ENCODE measurements around the gene LTB4R2. TPM values are rescaled to one million over a fixed set of nuclear protein-coding genes. Genes with fewer than 3 reads are reported as not detected.

LTB4R2 gene
- total and polyA plus RNA-seq, 2 donors (not counting 3 experiments of a cell fraction or from before 2014, with no cell fraction given) = 5.5 to 13.1 TPM

GRCh38 chr14:24270537-24271133 is 39.3 kb upstream of the LTB4R2 start:
- FAIRE-seq = no peak
- POLR2A ChIA-PET = interaction anchor here (1.3 to 1.9 kb wide), 2 partner anchors 9 to 28 kb away, joined by 3 to 17 read pairs; partner anchors contain the start of gene TINF2
- no peak for TF ChIP-seq JUN (IDR thresholded peaks at IDR 0.05; ENCODE audit: borderline replicate concordance, insufficient read depth, insufficient read length, low read depth)
- no peak for TF ChIP-seq CTCF (IDR thresholded peaks at IDR 0.05; ENCODE audit: extremely low read depth in 1 of 2, insufficient read depth in 1 of 2, low read depth in 1 of 2, low read length in 2 of 2)
- no peak for TF ChIP-seq GATA2 (IDR thresholded peaks at IDR 0.05; ENCODE audit: insufficient read depth, insufficient read length, low read depth, low read length)
- TF ChIP-seq MYC (IDR thresholded peaks at IDR 0.05; ENCODE audit: low read depth, low read length) = no peak
- TF ChIP-seq EZH2 (IDR thresholded peaks at IDR 0.05; ENCODE audit: borderline replicate concordance, low read depth, low read length, severe bottlenecking) = no peak
- no peak for TF ChIP-seq POLR2A (IDR thresholded peaks at IDR 0.05; ENCODE audit: low read depth, low read length)
- TF ChIP-seq MAX (IDR thresholded peaks at IDR 0.05; ENCODE audit: insufficient read depth, insufficient read length) = no peak
- no peak for TF ChIP-seq POLR2AphosphoS5 (IDR thresholded peaks at IDR 0.05; ENCODE audit: insufficient read depth, low read depth, low read length)
- TF ChIP-seq FOS (IDR thresholded peaks at IDR 0.05; ENCODE audit: borderline replicate concordance, insufficient read depth, low read length) = no peak

More at GRCh38 chr14:24270537-24271133, 39.3 kb upstream of the LTB4R2 start:
- intact Hi-C loops (cut with micrococcal nuclease) = loop anchor here (1.0 kb wide), 5 partner anchors 27 to 54 kb away; partner anchors contain the start of genes DHRS1, MDP1 and NOP9
- no TSS peak for BruUV-seq (replicated peaks)
- Histone ChIP-seq H3K79me2 (ENCODE audit: control insufficient read depth, insufficient read depth, low read length) (no peaks in the 10 kb centered on the region), H2AFZ (ENCODE audit: low read depth, low read length) (peak overlapping the region; percentile 80), H3K36me3 (ENCODE audit: control insufficient read depth in 2 of 2, extremely low read depth in 1 of 2, insufficient read depth in 2 of 2, low read length in 2 of 2) (peaks cover 2 to 21% of the 10 kb centered on the region in 2 experiments), H4K20me1 (replicated peaks; ENCODE audit: control insufficient read depth, extremely low read depth, insufficient read depth, low read length) (no peaks in the 10 kb centered on the region), H3K9me1 (replicated peaks; ENCODE audit: control insufficient read depth, extremely low read depth, insufficient read depth, low read length) (no peaks in the 10 kb centered on the region), H3K9me3 (replicated peaks; ENCODE audit: control insufficient read depth, insufficient read depth, low read length) (no peaks in the 10 kb centered on the region), H3K4me1 (ENCODE audit: control insufficient read depth, extremely low read depth, insufficient read depth, low read length) (peaks cover 9% of the 10 kb centered on the region), H3K27me3 (ENCODE audit: control insufficient read depth in 2 of 2, insufficient read depth in 2 of 2, low read length in 2 of 2) (no peaks in the 10 kb centered on the region), H3K4me2 (ENCODE audit: insufficient read depth, low read length) (peak overlapping the region; percentile 76), H3K27ac (ENCODE audit: insufficient read depth, low read depth, low read length) (peak overlapping the region; percentile 92), H3K4me3 (replicated peaks in 1 of 3; ENCODE audit: insufficient read depth in 1 of 3, low read depth in 1 of 3, low read length in 3 of 3) (peak overlapping the region; percentile 58 to 77 (median 65)), H3K9ac (replicated peaks; ENCODE audit: extremely low read depth, insufficient read depth, low read length) (peak overlapping the region; percentile 98)
- DNase-seq (ENCODE audit: low read depth, low spot score) = no peak
- CTCF ChIA-PET = interaction anchor here (0.7 to 2.9 kb wide), 16 partner anchors 8 to 166 kb away, joined by 3 to 35 read pairs (median 5); partner anchors contain the start of genes CHMP4A, CIDEB, MDP1 and TINF2
- dilution Hi-C loops (cut with MboI; ENCODE audit: extremely low pct_ligation_motif_present, low sequenced_read_pairs) = no loop called here

Data from endothelial cell of umbilical vein (primary cell).